PC-3 (cell line): ENCODE measurements around the gene LTBP1.

Source experiments
- EZH2 ChIP-seq: fragments of 300-600 bp; sonication (generic); IDR thresholded peaks from one replicate; pipeline ENCODE4 v1.6.1; 2017; ENCODE audit warnings: antibody characterized with exemption, mild to moderate bottlenecking, low read length; ENCODE audit not compliant: unreplicated experiment
- TF ChIP-seq, protein P1 (sequence below): fragments of 300-600 bp; sonication (generic); conservative IDR thresholded peaks from 2 replicates; pipeline ENCODE4 v1.5.1; 2017; ENCODE audit warnings: antibody characterized with exemption, low read depth, mild to moderate bottlenecking, low read length

DNA sequence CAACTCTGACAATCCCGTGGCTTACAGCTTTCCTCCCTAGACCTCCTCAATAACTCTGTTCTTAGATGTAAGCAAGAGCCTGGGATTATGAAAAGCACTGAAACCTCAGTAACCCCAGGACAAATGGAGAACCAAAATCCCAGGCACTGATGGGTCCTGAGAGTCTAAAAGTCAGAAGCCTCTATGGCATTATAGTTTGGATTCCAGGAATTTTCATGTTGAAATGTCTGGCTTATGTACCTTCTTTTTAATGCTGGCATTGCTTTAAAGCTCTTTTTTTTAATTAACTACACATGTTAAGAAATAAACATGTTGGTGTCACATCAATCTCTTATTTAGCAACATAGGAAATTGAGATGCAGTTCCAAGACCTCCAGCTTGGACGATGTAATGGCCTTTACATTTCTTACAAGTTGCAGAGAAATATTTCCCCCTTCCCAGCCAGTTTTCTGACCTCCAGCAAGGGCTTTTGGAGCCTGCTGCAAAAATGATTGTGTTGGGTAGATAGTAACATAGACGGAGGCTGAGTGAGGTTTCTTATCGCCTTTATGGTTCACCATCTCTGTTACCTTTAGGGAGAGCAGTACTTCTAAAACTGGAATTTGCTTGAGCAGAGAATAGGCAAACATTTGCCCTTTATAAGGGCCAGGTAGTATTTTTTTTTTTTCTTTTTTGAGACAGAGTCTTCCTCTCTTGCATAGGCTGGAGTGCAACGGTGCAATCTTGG lies 444.9 kb downstream of the LTBP1 start:
- TF ChIP-seq, protein P1, sequence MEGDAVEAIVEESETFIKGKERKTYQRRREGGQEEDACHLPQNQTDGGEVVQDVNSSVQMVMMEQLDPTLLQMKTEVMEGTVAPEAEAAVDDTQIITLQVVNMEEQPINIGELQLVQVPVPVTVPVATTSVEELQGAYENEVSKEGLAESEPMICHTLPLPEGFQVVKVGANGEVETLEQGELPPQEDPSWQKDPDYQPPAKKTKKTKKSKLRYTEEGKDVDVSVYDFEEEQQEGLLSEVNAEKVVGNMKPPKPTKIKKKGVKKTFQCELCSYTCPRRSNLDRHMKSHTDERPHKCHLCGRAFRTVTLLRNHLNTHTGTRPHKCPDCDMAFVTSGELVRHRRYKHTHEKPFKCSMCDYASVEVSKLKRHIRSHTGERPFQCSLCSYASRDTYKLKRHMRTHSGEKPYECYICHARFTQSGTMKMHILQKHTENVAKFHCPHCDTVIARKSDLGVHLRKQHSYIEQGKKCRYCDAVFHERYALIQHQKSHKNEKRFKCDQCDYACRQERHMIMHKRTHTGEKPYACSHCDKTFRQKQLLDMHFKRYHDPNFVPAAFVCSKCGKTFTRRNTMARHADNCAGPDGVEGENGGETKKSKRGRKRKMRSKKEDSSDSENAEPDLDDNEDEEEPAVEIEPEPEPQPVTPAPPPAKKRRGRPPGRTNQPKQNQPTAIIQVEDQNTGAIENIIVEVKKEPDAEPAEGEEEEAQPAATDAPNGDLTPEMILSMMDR: no peak
- no peak for TF ChIP-seq EZH2
